Right ventricle myocardium superior (tissue), 1 donor: ENCODE results near the gene HOXD9. TPM values are rescaled to one million over a fixed set of nuclear protein-coding genes. Genes with fewer than 3 reads are reported as not detected.

Experiments
- ATAC-seq: fragments of 200-7000 bp; cut with Tn5 transposase; one replicate; pipeline ENCODE4 v1.9.1; 2020; ENCODE audit warnings: mild to moderate bottlenecking; ENCODE audit not compliant: poor library complexity
- DNase-seq: peaks from one replicate; pipeline ENCODE4 v3.0.0-alpha.2; 2020
- intact Hi-C: fragments of 100-400 bp; cut with DNase I; formaldehyde crosslinking; loops from one replicate; pipeline ENCODE4 v1.11.2; 2022
- microRNA-seq: library from miRNA; unstranded; fragments of <30 nt; microRNA quantifications from one replicate; pipeline ENCODE4 v1.2.0, GENCODE V29; 2020
- total RNA-seq: library from RNA; stranded (reverse); fragmentation: NEBNext Ultra II Directional; extraction: Animal tissue kit (Norgen Biotek cat#: 25700); gene quantifications from one replicate; pipeline ENCODE4 v1.2.1, GENCODE V29; 2021
- donor health status: DM: no; HTN: yes; CAD: no; lungs with severe emphysema.

HOXD9 gene
- total RNA-seq, 1 donor from 2014 or later = not detected

GRCh38 chr2:176169181-176169580 lies 46.7 kb downstream of the HOXD9 start:
- intact Hi-C loops = no loop called here
- ATAC-seq = no peak
- no peak for DNase-seq

GRCh38 chr2:176169711-176170110 lies 47.2 kb downstream of the HOXD9 start:
- intact Hi-C loops = no loop called here
- ATAC-seq = no peak
- DNase-seq = no peak

- intact Hi-C loops = no loop called here
- ATAC-seq = no peak
Observed at GRCh38 chr2:176170602-176171305, 48.2 kb downstream of the HOXD9 start.

GRCh38 chr2:176171351-176172006 lies 49.0 kb downstream of the HOXD9 start:
- ATAC-seq = no peak
- intact Hi-C loops = no loop called here
- DNase-seq = no peak

More at GRCh38 chr2:176170602-176171305, 48.2 kb downstream of the HOXD9 start:
- DNase-seq = no peak

GRCh38 chr2:176172007-176172894 lies 49.7 kb downstream of the HOXD9 start:
- DNase-seq (no peak), ATAC-seq (no peak)
- intact Hi-C loops = no loop called here

GRCh38 chr2:176172895-176173566 lies 50.5 kb downstream of the HOXD9 start:
- intact Hi-C loops = no loop called here
- ATAC-seq = no peak
- DNase-seq = no peak

GRCh38 chr2:176173567-176174381 lies 51.3 kb downstream of the HOXD9 start:
- intact Hi-C loops = no loop called here
- no peak for DNase-seq
- no peak for ATAC-seq

- ATAC-seq = no peak
- intact Hi-C loops = no loop called here
Observed at GRCh38 chr2:176174382-176174823, 51.9 kb downstream of the HOXD9 start.

More at GRCh38 chr2:176174382-176174823, 51.9 kb downstream of the HOXD9 start:
- no peak for DNase-seq

Small RNAs within 50 kb of the gene (microRNA-seq; reads per million reads assigned to microRNA genes)
- gene MIR10B = 1,978 reads per million, percentile 87 among the genes with 10 or more reads in this experiment

Other genes with a start within 250 kb of the HOXD9 start
- 38.0 TPM for gene LNPK, start 120.5 kb upstream of the HOXD9 start, total RNA-seq
- not detected for gene EVX2, start 38.8 kb upstream of the HOXD9 start, total RNA-seq
- gene HOXD13, start 30.0 kb upstream of the HOXD9 start, total RNA-seq = not detected
- gene HOXD12, start 22.9 kb upstream of the HOXD9 start, total RNA-seq = not detected
- gene HOXD11, start 15.4 kb upstream of the HOXD9 start, total RNA-seq = not detected
- not detected for gene HOXD10, start 5.9 kb upstream of the HOXD9 start, total RNA-seq
- gene HOXD8, start 7.0 kb downstream of the HOXD9 start, total RNA-seq = 0.32 TPM
- not detected for gene HOXD4, start 28.8 kb downstream of the HOXD9 start, total RNA-seq
- 0.38 TPM for gene HOXD3, start 34.6 kb downstream of the HOXD9 start, total RNA-seq
- not detected for gene HOXD1, start 65.9 kb downstream of the HOXD9 start, total RNA-seq
- 50.3 TPM for gene MTX2, start 146.7 kb downstream of the HOXD9 start, total RNA-seq